Measurements from ENCODE around the gene LINGO1.

LINGO1 gene

GRCh38 chr15:77568973-77569728, 63.6 kb downstream of the LINGO1 start:
- no peak for DNase-seq (ENCODE audit: low read depth)

- no peak for DNase-seq (ENCODE audit: low read depth)
These were observed 64.4 kb downstream of the LINGO1 start for GRCh38 chr15:77568014-77568972.

DNA sequence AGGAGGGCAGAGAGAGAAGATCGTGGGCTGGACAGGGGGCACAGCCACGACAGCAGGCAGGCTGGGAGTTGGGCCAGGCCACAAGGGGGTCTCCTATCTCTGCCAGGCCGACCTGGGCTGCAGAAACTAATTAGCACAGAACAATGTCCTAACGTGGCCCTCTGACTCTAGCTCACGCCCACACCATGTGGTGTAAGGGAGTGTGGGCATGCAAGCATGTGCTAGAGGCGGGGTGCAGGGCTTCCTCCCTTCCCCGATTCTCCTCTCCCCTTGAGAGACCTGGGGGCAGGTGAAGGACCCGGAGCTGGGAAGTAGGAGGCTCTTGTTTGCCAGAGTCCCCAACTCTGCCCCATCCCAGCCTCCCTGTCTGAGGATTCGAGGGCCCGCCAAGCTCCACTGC, 65.5 kb downstream of the LINGO1 start:
- no peak for DNase-seq (ENCODE audit: low read depth)

GRCh38 chr15:77566092-77566491, 66.6 kb downstream of the LINGO1 start:
- DNase-seq (ENCODE audit: low read depth): no peak

DNA sequence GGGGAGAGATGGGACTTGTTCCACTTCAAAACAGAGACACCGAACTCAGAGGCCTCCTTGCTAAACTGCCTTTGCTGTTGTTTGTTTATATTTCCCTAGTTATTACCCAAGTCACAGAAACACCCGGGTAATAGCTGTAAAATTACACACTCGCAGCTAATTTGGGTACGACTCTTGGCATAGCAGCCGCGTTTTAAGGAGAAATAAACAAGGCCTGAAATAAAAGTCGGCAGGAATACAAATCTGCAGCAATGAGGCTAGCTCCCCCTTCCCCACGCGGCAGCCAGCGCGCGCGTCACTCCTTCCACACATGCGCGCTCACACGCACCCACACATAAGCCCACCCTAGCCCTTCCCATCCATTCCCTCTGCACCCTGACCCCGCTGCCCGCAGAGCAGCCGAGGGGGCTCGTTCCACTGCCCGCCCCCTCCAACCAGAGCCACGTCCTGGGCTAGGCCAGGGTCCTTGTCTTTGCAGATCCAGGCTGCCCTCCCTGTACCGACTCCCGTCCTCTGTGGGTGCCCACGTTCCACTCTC, 67.3 kb downstream of the LINGO1 start:
- DNase-seq (ENCODE audit: low read depth): no peak

GRCh38 chr15:77564938-77565337, 67.8 kb downstream of the LINGO1 start:
- DNase-seq (ENCODE audit: low read depth): no peak

DNA sequence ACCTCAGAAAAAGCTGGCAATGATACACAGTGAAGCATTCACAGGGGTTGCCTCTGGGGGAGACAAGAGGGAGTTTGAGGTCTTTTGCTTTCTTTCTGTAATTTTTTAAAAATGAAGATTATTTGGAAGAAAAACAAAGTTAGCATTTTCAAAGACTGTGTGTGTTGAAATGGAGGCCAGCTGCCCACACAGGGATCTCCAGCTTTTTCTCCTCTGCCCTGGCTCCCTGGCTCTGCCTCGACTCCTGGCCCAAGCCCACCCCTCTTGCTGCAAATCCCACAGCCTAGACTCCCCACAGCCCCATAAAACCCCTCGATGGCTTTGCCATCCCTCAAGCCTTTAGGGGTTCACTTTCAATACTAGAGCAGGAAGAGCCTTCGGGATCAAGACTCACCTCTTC, 68.4 kb downstream of the LINGO1 start:
- no peak for DNase-seq (ENCODE audit: low read depth)

DNA sequence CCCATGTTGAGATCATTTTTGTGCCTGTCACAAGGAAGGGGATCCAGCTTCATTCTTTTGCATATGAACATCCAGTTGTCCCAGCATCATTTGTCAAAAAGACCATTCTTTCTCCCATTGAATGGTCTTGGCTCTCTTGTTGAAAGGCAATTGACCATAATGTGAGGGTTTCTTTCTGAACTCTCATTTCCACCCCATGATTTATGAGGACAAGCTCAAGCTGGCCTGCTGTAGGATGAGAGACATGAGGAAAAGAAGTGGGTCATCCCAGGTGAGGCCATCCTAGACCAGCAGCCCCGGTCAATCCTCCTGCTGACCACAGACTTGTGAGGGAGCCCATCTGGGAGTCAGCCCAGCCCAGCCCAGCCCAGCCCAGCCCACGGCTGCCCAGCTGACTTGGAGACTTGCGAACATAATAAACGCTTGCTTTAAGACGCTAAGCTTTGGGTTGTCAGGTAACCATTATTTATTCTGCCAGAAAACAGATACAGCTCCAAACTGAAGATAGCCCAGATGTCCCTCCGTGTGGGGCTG, 69.0 kb downstream of the LINGO1 start:
- DNase-seq (ENCODE audit: low read depth): no peak

Data from activated T-helper 1 cell treated with Interleukin-2 at 50 U/mL for 16 hours (primary cell).